K562 (cell line): ENCODE results near the gene GPR162. TPM values are rescaled to one million over a fixed set of nuclear protein-coding genes. Genes with fewer than 3 reads are reported as not detected.
A peak's percentile ranks its signal among the peaks of the same experiment; 100 is the strongest.

Source experiments
- ARID2 ChIP-seq: fragments of 450-650 bp; IDR thresholded peaks from 2 replicates; pipeline ENCODE4 v1.6.1; 2017; ENCODE audit warnings: antibody characterized with exemption, mild to moderate bottlenecking
- CBX8 ChIP-seq: fragments of 200-600 bp; sonication (generic); IDR thresholded peaks from 2 replicates; pipeline ENCODE4 v1.6.1; 2012; ENCODE audit warnings: borderline replicate concordance, mixed run types, low read depth, mild to moderate bottlenecking, moderate library complexity, mixed read lengths, low read length, control low read depth, inconsistent platforms; ENCODE audit not compliant: poor library complexity, severe bottlenecking; ENCODE audit errors: extremely low read depth
- CEBPG ChIP-seq, 3 experiments: fragments of 200-800 bp in 1 of 3; sonication (Bioruptor generic) in 1 of 3; sonication (generic) in 1 of 3; formaldehyde crosslinking in 1 of 3; IDR thresholded peaks in 2 of 3; conservative IDR thresholded peaks in 1 of 3; 2 replicates each; pipeline versions ENCODE4 v1.6.1 to v1.8.0; 2016 to 2022; ENCODE audit warnings: missing compliant biosample characterization in 2 of 3, missing genetic modification characterization in 2 of 3, mild to moderate bottlenecking in 1 of 3, missing genetic modification reagents in 1 of 3
- CEBPZ ChIP-seq: fragments of 150-350 bp; IDR thresholded peaks from 2 replicates; pipeline ENCODE4 v1.6.1; 2014; ENCODE audit warnings: low read depth, mild to moderate bottlenecking, low read length, borderline replicate concordance
- CTBP1 ChIP-seq: fragments of 450-650 bp; IDR thresholded peaks from 2 replicates; pipeline ENCODE4 v1.6.1; 2016; ENCODE audit warnings: borderline replicate concordance
- DMBX1 ChIP-seq: fragments of 250-450 bp; sonication (Bioruptor Pico); IDR thresholded peaks from 2 replicates; pipeline ENCODE4 v1.8.0; 2022; ENCODE audit warnings: inconsistent platforms, mild to moderate bottlenecking, moderate library complexity, borderline replicate concordance
- E2F3 ChIP-seq: fragments of 250-450 bp; sonication (Bioruptor Pico); IDR thresholded peaks from 2 replicates; pipeline ENCODE4 v1.4.0; 2020; ENCODE audit warnings: mild to moderate bottlenecking
- FOXK2 ChIP-seq, 2 experiments: fragments of 450-650 bp; IDR thresholded peaks in 1 of 2; conservative IDR thresholded peaks in 1 of 2; 2 replicates each; pipeline ENCODE4 v1.6.1; 2016; ENCODE audit warnings: low read depth in 2 of 2, mild to moderate bottlenecking in 1 of 2
- NFIX ChIP-seq: fragments of 250-450 bp; sonication (Bioruptor Pico); IDR thresholded peaks from 2 replicates; pipeline ENCODE4 v1.4.0; 2020; ENCODE audit warnings: low read depth, mild to moderate bottlenecking, moderate library complexity
- NR3C1 ChIP-seq: sonication (generic); formaldehyde crosslinking; IDR thresholded peaks from 2 replicates; pipeline ENCODE4 v1.8.1; 2022; ENCODE audit warnings: missing genetic modification reagents
- POLR2H ChIP-seq: IDR thresholded peaks from 2 replicates; pipeline ENCODE4 v1.6.1; 2016; ENCODE audit warnings: missing genetic modification characterization, low read depth, mild to moderate bottlenecking, control low read depth, missing compliant biosample characterization, moderate library complexity
- SP2 ChIP-seq: IDR thresholded peaks from 2 replicates; pipeline ENCODE4 v1.6.1; 2011; ENCODE audit warnings: mild to moderate bottlenecking, low read depth, low read length, moderate library complexity; ENCODE audit not compliant: poor library complexity, severe bottlenecking; ENCODE audit errors: extremely low read depth
- SRSF7 ChIP-seq: fragments of 200-400 bp; formaldehyde crosslinking; optimal IDR thresholded peaks from 2 replicates; pipeline ENCODE3; 2017; ENCODE audit warnings: mild to moderate bottlenecking, low read depth, low read length
- TEAD4 ChIP-seq, 2 experiments: sonication (generic) in 1 of 2; formaldehyde crosslinking in 1 of 2; IDR thresholded peaks; 2 replicates each; pipeline versions ENCODE4 v1.6.1 to v1.8.0; 2012 to 2022; ENCODE audit warnings: borderline replicate concordance in 1 of 2, inconsistent platforms in 1 of 2, low read length in 1 of 2, mild to moderate bottlenecking in 1 of 2, missing genetic modification reagents in 1 of 2
- TRIM24 ChIP-seq, 2 experiments: fragments of 450-650 bp; IDR thresholded peaks; 2 replicates each; pipeline ENCODE4 v1.6.1; 2016
- XRCC4 ChIP-seq: IDR thresholded peaks from one replicate; pipeline ENCODE4 v1.6.1; 2011; ENCODE audit not compliant: insufficient read depth, insufficient read length; ENCODE audit errors: extremely low read depth
- ZC3H11A ChIP-seq: IDR thresholded peaks from 2 replicates; pipeline ENCODE4 v1.6.1; 2012; ENCODE audit warnings: low read depth, low read length, improper control_type of control experiment
- ZNF232 ChIP-seq: sonication (generic); formaldehyde crosslinking; IDR thresholded peaks from 2 replicates; pipeline ENCODE4 v1.8.0; 2022; ENCODE audit warnings: mild to moderate bottlenecking, missing genetic modification reagents
- ZNF277 ChIP-seq: fragments of 250-450 bp; sonication (Bioruptor Pico); IDR thresholded peaks from 2 replicates; pipeline ENCODE4 v1.8.0; 2022; ENCODE audit warnings: inconsistent platforms, mild to moderate bottlenecking, moderate library complexity, borderline replicate concordance
- ZNF408 ChIP-seq: fragments of 250-450 bp; sonication (Bioruptor Pico); IDR thresholded peaks from 2 replicates; pipeline ENCODE4 v1.4.0; 2020; ENCODE audit warnings: low read depth, mild to moderate bottlenecking, moderate library complexity
- polyA plus RNA-seq, 8 experiments: library from polyadenylated mRNA; depleted of rRNA in 4 of 8; stranded (reverse) in 5 of 8; unstranded in 3 of 8; fragments of >200 nt; fragmentation: Nextera tagmentation in 2 of 8; fragmentation: Illumina TruSeq in 1 of 8; extraction: Ambion mirVana in 2 of 8; extraction: Trizol in 1 of 8; gene quantifications; 2 replicates each; pipeline versions ENCODE4 v1.2.1 to v1.2.3, GENCODE V29; 2011 to 2014; ENCODE audit warnings: inconsistent platforms in 1 of 8, missing spikeins in 1 of 8
- total RNA-seq, 7 experiments: library from RNA; depleted of rRNA in 6 of 7; stranded (reverse); fragments of >200 nt in 6 of 7; fragmentation: Illumina TruSeq in 2 of 7; extraction: Trizol in 2 of 7; gene quantifications; 2 replicates each; pipeline versions ENCODE4 v1.2.1 to v1.2.3, GENCODE V29; 2011 to 2021; ENCODE audit warnings: low replicate concordance in 1 of 7

Gene GPR162
- total and polyA plus RNA-seq, 9 of the 15 experiments (the other 6 are each of a cell fraction or from before 2014, with no cell fraction given) = 0.65 to 1.8 (median 1.1) TPM; not detected in 2

GRCh38 chr12:6827437-6827911 is 5.9 kb downstream of the GPR162 start (continued):
- TF ChIP-seq ZNF408 (CRISPR knock-in tag) (no peak), DMBX1 (CRISPR knock-in tag) (no peak), XRCC4 (no peak), ZC3H11A (no peak), FOXK2 (conservative IDR thresholded peaks at IDR 0.05 in 1 of 2, IDR thresholded peaks at IDR 0.05 in 1 of 2; ENCODE audit: low read depth in 2 of 2) (peak in 1 of 2 experiments; percentile 43; a peak in 2 of 4 replicates), NFIX (CRISPR knock-in tag) (no peak), ZNF277 (CRISPR knock-in tag) (no peak), NR3C1 (no peak), ARID2 (no peak), TEAD4 (IDR thresholded peaks at IDR 0.05; ENCODE audit: low read length) (peak; percentile 44; the same call in 1 of the 2 replicates), TEAD4 (CRISPR knock-in tag; IDR thresholded peaks at IDR 0.05; ENCODE audit: borderline replicate concordance) (no peak), CEBPZ (no peak), SRSF7 (no peak), CTBP1 (no peak; the same call in 1 of the 2 replicates), ZNF232 (CRISPR knock-in tag) (no peak), SP2 (no peak), POLR2H (tag) (no peak), TRIM24 (IDR thresholded peaks at IDR 0.05) (no peak), CEBPG (CRISPR knock-in tag; IDR thresholded peaks at IDR 0.05) (no peak), CEBPG (tag; conservative IDR thresholded peaks at IDR 0.05 in 1 of 2, IDR thresholded peaks at IDR 0.05 in 1 of 2) (no peak), E2F3 (CRISPR knock-in tag) (no peak), CBX8 (no peak)
- TF ChIP-seq, all 486 proteins: peak for 26
